ENCODE data around the gene STOX1. TPM values are rescaled to one million over a fixed set of nuclear protein-coding genes. Genes with fewer than 3 reads are reported as not detected.

Gene STOX1
- total and polyA plus RNA-seq, 2 of the 13 experiments (the other 11 are each of a cell fraction or from before 2014, with no cell fraction given), result 2.5 to 6.0 TPM

DNA sequence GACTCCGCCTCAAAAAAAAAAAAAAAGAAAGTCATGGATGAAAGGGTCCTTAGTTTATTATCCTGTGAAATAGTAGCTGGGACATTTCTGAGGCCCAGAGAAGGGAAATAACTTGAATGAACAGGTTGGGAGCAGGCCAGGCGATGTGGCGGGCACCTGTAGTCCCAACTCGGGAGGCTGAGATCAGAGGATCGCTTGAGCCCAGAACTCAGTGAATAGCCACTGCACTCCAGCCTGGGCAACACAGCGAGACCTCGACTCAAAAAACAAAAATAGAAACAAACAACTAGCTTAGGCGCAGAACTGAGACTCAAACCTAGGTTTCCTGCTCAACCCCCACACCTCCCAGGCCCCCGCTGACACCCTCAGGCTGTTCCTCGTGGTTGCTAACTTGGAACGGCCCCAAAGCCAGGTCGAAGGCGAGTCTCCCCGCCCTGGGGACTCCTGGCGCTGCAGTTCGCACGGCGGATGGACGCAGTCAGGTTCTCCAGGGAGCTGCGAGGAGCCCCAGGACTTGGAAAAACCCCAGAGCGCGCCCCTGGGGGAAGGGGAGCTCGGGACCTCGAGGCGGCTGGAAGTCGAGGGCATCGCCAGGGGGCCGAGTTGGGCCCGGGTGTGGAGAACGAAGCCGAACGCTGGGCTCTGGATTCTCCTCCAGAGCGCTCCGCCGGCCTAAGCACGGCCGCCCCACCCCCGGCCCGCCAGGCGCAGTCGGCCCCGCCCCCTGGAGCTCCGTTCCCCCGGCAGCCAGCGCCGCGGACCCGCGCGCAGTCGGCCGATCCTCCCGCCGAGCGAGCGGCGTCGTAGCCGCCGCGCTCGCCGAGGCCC, at the start of gene STOX1 (continued):
- TF ChIP-seq TAF1 (CRISPR knock-in tag; IDR thresholded peaks at IDR 0.05) (no peak), SMC3 (IDR thresholded peaks at IDR 0.05; ENCODE audit: low read length) (no peak), ZNF724P (CRISPR knock-in tag; IDR thresholded peaks at IDR 0.05; ENCODE audit: borderline replicate concordance) (0 out of 2 replicates have a peak, but pooled peaks have one; percentile 28), SUZ12 (IDR thresholded peaks at IDR 0.05; ENCODE audit: low read depth, low read length) (no peak), NR2C2 (CRISPR knock-in tag; IDR thresholded peaks at IDR 0.05; ENCODE audit: borderline replicate concordance) (no peak), ZNF746 (CRISPR knock-in tag; IDR thresholded peaks at IDR 0.05) (no peak), ZSCAN22 (CRISPR knock-in tag; IDR thresholded peaks at IDR 0.05) (no peak), ZNF572 (CRISPR knock-in tag; IDR thresholded peaks at IDR 0.05) (no peak), TAF15 (IDR thresholded peaks at IDR 0.05; ENCODE audit: low read depth, low read length, poor library complexity, severe bottlenecking) (no peak), SRSF4 (IDR thresholded peaks at IDR 0.05; ENCODE audit: low read depth, low read length, poor library complexity, severe bottlenecking) (no peak), DNMT1 (CRISPR knock-in tag; IDR thresholded peaks at IDR 0.05) (no peak), ZNF841 (CRISPR knock-in tag; IDR thresholded peaks at IDR 0.05; ENCODE audit: borderline replicate concordance) (no peak)
- TF ChIP-seq, protein P1, sequence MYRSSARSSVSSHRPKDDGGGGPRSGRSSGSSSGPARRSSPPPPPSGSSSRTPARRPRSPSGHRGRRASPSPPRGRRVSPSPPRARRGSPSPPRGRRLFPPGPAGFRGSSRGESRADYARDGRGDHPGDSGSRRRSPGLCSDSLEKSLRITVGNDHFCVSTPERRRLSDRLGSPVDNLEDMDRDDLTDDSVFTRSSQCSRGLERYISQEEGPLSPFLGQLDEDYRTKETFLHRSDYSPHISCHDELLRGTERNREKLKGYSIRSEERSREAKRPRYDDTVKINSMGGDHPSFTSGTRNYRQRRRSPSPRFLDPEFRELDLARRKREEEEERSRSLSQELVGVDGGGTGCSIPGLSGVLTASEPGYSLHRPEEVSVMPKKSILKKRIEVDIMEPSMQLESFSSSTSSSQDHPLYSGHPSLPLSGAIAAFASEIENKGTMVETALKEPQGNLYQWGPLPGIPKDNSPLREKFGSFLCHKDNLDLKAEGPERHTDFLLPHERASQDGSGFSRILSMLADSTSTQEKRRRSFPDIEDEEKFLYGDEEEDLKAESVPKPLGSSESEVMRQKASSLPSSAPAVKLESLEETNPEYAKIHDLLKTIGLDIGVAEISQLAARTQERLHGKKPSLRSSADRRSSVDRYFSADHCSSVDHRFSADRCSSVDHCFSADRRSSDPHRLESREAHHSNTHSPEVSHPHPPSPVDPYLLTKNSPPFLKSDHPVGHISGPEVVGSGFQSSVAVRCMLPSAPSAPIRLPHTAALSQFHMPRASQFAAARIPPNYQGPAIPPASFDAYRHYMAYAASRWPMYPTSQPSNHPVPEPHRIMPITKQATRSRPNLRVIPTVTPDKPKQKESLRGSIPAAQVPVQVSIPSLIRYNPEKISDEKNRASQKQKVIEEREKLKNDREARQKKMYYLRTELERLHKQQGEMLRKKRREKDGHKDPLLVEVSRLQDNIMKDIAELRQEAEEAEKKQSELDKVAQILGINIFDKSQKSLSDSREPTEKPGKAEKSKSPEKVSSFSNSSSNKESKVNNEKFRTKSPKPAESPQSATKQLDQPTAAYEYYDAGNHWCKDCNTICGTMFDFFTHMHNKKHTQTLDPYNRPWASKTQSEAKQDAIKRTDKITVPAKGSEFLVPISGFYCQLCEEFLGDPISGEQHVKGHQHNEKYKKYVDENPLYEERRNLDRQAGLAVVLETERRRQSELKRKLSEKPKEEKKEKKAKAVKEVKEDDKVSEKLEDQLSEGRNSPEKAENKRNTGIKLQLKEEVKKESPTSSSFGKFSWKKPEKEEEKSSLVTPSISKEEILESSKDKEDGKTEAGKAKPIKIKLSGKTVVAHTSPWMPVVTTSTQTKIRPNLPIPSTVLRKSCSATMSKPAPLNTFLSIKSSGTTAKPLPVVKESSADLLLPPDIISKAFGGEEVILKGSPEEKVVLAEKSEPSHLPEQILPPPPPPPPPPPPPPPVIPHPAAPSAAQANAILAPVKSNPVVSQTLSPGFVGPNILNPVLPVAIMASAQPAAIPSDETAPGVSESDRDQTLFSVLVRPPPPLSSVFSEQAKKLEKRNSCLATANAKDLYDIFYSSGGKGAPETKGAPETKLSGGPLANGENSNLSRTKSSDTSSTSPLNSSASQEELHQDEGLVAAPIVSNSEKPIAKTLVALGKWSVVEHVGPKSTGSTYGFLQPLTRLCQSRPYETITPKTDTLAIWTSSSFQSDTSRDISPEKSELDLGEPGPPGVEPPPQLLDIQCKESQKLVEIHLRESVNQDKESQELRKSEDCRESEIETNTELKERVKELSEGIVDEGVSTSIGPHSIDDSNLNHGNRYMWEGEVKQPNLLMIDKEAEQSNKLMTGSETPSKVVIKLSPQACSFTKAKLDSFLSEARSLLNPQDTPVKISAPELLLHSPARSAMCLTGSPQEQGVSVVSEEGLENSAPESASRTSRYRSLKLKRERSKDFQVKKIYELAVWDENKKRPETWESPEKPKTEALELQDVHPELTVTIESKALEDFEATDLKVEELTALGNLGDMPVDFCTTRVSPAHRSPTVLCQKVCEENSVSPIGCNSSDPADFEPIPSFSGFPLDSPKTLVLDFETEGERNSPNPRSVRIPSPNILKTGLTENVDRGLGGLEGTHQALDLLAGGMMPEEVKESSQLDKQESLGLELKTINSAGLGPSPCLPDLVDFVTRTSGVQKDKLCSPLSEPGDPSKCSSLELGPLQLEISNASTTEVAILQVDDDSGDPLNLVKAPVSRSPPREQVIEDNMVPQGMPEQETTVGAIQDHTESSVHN (CRISPR knock-in tag; IDR thresholded peaks at IDR 0.05), result no peak
- TF ChIP-seq, protein P2, sequence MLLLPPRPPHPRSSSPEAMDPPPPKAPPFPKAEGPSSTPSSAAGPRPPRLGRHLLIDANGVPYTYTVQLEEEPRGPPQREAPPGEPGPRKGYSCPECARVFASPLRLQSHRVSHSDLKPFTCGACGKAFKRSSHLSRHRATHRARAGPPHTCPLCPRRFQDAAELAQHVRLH (CRISPR knock-in tag; IDR thresholded peaks at IDR 0.05; ENCODE audit: borderline replicate concordance, low read depth), result no peak
- TF ChIP-seq, protein P3, sequence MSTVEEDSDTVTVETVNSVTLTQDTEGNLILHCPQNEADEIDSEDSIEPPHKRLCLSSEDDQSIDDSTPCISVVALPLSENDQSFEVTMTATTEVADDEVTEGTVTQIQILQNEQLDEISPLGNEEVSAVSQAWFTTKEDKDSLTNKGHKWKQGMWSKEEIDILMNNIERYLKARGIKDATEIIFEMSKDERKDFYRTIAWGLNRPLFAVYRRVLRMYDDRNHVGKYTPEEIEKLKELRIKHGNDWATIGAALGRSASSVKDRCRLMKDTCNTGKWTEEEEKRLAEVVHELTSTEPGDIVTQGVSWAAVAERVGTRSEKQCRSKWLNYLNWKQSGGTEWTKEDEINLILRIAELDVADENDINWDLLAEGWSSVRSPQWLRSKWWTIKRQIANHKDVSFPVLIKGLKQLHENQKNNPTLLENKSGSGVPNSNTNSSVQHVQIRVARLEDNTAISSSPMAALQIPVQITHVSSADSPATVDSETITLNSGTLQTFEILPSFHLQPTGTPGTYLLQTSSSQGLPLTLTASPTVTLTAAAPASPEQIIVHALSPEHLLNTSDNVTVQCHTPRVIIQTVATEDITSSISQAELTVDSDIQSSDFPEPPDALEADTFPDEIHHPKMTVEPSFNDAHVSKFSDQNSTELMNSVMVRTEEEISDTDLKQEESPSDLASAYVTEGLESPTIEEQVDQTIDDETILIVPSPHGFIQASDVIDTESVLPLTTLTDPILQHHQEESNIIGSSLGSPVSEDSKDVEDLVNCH (CRISPR knock-in tag; IDR thresholded peaks at IDR 0.05), result no peak
- TF ChIP-seq, protein P4, sequence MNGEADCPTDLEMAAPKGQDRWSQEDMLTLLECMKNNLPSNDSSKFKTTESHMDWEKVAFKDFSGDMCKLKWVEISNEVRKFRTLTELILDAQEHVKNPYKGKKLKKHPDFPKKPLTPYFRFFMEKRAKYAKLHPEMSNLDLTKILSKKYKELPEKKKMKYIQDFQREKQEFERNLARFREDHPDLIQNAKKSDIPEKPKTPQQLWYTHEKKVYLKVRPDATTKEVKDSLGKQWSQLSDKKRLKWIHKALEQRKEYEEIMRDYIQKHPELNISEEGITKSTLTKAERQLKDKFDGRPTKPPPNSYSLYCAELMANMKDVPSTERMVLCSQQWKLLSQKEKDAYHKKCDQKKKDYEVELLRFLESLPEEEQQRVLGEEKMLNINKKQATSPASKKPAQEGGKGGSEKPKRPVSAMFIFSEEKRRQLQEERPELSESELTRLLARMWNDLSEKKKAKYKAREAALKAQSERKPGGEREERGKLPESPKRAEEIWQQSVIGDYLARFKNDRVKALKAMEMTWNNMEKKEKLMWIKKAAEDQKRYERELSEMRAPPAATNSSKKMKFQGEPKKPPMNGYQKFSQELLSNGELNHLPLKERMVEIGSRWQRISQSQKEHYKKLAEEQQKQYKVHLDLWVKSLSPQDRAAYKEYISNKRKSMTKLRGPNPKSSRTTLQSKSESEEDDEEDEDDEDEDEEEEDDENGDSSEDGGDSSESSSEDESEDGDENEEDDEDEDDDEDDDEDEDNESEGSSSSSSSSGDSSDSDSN (CRISPR knock-in tag; IDR thresholded peaks at IDR 0.05), result peak; percentile 54; the same call in 1 of the 2 replicates
